NCI-H1105 treated with DMSO at 0.1 percent for 48 hours (cell line): ENCODE measurements around the gene CPLX1.
"Not testable (repeated sequence)": the region's sequence is repeated elsewhere in the genome, so short reads cannot be mapped to it uniquely, and the experiment has no call there.

Experiments
- DNase-seq: peaks from one replicate; lab custom pipeline; 2025; lab: John Stamatoyannopoulos, UW

The CPLX1 gene

DNA sequence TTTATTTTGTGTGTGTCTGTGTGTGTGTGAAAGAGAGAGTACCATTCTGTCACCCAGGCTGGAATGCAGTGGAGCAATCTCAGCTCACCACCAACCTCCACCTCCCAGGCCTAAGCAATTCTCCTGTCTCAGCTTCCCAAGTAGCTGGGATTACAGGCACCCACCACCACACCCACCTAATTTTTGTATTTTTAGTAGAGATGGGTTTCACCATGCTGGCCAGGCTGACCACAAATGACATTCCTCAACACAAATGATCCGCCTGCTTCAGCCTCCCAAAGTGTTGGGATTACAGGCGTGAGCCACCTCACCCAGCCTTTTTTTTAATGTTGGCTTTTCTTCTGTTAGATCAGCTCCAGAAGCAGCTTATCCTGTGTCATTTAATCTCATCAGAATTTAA is 50.4 kb downstream of the CPLX1 start:
- not testable (repeated sequence) for DNase-seq

DNA sequence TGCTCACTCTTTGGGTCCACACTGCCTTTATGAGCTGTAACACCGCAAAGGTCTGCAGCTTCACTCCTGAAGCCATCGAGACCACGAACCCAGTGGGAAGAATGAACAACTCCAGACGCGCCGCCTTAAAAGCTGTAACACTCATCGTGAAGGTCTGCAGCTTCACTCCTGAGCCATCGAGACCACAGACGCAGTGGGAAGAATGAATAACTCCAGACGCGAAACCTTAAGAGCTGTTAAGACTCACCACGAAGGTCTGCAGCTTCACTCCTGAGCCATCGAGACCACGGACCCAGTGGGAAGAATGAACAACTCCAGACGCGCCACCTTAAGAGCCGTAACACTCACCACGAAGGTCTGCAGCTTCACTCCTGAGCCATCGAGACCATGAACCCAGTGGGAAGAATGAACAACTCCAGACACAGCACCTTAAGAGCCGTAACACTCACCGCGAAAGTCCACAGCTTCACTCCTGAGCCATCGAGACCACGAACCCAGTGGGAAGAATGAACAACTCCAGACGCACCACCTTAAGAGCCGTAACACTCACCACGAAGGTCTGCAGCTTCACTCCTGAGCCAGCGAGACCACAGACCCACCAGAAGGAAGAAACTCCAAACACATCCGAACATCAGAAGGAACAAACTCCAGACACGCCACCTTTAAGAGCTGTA is 51.4 kb downstream of the CPLX1 start:
- DNase-seq: not testable (repeated sequence)

DNA sequence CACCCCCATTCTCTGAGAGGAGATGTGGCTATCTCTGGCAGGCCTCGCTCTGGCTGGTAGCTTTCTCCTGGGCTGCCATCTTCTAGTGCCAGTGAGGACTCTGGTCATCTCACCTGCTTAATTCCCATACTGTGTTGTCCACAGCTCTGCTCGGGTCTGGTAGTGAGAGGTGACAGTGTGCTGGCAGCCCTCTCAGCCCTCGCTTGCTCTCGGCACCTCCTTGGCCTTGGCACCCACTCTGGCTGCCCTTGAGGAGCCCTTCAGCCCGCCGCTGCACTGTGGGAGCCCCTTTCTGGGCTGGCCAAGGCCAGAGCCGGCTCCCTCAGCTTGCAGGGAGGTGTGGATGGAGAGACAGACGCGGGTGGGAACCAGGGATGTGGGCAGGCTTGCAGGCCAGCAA is 52.7 kb downstream of the CPLX1 start:
- DNase-seq: no peak

DNA sequence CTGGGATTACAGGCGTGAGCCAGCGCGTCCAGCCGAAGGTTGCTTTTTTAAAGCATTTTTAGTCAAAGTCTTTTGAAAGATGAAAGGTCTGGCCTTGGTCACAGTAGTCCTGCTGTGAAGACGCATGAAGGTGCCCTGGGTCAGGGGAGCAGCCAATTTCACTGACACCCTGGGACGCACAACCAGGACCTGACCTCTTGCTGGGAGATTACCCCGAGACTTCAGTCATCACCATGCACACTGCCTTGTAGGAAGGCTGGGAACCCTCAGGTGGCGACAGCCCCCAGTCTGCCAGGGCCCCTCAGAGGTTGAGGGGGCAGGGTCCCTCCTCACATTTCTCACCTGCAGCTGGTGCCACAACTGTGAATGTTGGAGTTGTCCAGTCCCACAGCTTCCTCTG is 53.2 kb downstream of the CPLX1 start:
- no peak for DNase-seq

DNA sequence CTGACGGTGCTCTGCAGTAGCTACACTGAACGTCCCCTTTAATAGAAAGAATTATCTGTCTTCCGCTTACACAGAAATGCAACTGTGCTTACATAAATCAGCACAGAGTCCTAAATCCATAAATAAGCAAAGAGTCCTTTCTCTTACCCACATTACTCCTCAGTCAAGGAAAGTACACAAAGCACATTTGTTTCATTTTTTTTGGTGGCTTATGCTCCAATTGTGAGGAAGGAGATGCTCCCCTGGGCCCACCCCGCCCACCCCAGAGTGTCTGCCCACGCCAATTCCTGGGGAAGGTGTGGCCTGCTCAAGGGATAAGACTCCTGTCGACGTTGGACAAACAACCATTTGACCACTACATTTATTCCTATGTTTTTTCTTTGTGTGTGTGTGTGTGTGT is 53.8 kb downstream of the CPLX1 start:
- no peak for DNase-seq

DNA sequence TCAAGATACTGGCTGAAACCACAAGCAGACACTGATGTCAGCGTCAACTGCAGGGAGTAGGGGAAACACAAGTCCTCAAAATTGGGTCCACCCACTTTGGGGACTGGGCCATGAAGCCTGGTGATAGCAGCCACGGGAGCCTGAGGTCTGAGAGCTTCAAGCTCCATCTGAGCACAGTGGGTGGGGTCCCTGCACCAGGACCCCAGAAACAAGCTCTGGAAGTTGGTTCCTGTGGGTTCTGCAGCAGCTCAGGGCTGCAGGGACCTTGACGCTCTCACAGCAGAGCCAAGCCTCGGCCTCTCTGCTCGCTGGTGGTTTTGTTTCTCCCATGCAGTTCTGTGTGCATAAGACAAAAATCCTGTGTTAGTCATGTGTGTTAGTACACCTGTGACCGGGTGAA is 54.5 kb downstream of the CPLX1 start:
- DNase-seq: no peak

DNA sequence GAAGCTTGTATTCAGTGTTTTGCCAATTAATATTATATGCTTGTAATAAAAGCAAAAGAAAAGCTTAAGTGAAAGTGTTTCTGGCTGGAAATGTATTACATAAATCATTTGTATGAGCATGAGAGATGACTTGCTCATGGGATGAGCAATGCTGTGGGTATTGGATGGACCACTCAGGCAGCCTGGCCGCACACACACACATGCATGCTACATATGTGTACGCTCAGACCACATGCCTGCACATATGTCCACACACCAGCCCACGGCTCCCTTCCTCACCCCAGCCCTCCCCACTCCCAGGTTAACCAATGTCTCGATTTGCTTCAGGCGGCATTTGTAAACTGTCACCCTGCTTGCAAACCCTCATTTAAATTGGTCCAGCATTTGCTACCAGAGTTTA is 55.9 kb downstream of the CPLX1 start:
- no peak for DNase-seq

DNA sequence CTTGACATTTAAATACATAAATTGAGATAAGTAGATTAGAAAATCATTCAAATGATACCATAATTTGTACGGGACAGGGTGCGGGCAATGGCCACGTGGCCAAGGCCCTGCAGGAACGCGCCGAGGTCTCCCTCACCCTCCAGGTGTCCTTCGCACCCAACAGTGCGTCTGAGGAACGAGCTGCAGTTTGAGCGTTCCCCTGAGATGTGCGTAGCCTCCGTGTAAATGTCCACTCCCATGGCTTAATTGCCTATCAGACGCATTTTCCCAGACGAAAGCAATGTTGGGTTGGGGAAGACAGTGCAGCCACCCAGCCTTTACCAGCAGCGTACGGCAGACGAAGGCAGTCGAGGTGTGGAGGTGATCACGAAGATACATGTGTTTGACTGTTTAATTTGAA is 56.4 kb downstream of the CPLX1 start:
- no peak for DNase-seq

DNA sequence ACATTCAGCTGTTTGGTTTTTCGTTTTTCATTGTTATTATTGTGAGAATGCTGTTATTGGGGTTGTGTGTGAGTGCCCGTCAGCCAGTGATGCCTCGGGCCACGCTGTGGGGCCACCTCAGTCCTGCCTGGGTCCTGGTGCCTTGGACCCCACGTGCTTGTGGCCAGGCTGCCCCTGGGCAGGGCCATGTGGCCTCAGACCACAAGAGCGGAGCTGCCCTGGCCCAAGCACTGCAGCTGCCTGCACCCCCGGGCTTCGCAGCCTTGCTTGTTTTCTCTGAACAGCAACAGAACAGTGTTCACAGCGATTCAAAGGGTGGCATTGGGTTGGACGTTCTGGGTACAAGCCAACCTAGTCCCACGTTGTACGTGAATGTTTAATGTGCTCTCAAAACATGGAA is 56.9 kb downstream of the CPLX1 start:
- no peak for DNase-seq

DNA sequence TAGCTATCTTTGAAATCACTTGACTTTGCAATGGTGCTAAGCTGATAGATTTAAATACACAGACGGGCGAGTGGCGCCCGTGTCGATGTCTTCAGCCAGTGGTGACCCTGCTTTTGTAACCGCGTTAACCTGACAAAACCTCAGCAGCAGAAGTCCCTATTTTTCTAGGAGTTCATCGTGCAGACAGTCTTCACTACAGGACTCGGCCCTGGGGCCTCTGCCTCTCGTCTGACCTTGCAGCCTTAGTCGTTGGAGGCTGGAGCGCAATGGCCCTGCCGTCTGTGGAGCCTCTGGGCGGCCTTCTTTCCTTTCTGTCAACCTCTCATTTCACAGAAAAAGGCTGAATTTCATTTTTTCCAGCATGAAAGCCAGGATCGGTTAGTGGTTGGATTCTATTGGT is 57.9 kb downstream of the CPLX1 start:
- no peak for DNase-seq

DNA sequence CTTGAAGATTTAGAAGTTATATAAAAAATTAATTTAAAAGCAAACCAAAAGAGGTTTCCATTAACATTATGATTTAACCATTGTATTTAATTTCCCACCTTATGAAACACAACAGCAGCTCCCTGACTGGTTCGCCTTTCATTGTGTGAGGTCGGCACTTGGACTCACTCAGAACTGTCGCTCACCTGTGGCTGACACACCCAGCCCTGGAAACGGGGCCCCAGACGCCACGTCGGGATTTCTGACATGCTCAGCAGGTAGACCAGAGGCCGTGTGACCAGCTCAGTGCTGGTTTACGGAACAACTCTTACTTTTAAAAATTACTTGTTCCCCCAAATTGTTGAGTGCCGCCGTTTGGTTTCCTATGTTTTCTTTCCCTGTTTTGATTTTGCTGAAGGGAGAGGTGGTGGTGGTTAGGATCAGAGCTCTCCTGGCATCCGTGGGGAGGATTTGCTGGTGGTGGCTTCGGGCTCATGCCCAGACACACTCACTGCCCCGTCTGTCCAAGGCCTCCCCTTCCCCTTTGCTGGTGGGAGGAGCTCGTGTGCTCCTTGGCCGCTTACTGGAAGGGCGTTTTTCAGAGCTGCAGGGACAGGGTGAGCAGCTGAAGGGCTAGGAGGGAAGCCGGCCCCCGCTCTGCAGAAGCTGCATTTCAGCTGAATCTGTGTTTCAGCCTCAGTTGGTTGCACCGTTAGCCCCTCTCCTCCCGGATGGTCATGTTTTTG is 59.2 kb downstream of the CPLX1 start:
- DNase-seq: no peak

DNA sequence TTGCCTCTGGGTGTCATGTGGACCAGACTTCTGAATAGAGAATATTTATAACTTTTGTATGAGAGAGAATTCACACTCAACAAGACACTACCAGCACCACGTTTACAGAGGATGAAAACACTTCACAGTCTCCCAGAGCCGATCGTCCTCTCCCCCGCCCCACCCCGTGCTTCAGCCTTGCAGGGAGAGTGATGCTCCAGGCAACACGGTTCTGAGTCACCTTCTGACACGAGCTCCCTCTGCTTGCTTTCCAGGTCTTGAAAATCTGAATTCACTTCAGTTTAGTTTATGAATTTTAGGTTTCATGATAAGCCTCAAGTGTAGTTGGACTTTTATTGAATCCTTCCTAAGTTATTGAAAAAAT is 59.8 kb downstream of the CPLX1 start:
- no peak for DNase-seq

DNA sequence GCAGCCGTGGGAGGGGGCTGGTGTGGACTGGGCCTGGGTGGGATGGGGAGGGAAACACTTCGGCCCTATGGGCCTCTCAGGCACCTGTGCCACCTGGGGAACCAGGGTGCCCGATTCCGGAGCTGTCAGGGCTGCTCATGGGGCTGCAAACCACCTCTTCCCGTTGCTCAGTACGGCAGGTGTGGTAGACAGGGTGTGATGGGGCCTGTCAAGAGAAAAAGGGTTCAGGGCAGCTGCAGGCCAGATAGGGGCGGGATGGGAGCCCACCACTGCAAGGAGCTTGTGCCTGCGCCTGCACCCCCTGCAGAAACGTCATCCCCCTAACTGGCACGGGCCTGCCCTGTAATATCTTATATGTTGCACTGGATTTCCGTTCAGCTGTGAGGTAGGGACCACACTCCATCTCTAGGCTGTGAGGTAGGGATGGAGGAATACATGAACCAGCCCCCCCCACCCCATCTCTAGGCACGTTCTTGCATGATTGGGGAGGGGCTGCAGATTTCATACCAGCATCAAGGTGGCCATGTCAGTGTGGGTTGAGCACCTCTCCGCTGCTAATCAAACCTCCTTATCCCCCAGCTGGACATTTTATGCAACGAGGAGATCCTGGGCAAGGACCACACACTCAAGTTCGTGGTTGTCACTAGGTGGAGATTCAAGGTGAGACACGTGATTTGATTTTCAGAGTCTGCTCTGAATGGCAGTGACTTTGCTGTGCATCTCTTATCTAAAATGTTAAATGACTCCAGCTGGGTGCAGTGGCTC is 61.3 kb downstream of the CPLX1 start:
- no peak for DNase-seq

DNA sequence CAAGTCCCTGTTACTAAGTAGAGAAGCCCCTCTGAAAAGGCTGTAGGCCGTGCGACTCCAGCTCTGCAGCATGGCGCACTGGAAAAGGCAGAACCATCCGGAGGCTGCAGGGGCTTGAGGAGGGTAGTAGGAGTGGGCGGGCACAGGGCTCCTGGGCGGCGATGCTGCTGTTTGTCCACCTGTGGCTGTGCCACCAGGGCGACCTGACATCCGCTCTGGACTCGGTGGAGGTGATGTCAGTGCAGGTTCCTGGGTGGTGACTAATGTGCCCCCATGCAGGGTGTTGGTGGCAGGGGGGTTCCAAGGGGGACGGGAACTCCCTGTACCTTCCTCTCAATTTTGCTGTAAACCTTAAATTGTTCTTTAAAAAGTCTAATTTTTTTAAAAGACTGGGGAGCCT is 62.0 kb downstream of the CPLX1 start:
- DNase-seq: no peak

DNA sequence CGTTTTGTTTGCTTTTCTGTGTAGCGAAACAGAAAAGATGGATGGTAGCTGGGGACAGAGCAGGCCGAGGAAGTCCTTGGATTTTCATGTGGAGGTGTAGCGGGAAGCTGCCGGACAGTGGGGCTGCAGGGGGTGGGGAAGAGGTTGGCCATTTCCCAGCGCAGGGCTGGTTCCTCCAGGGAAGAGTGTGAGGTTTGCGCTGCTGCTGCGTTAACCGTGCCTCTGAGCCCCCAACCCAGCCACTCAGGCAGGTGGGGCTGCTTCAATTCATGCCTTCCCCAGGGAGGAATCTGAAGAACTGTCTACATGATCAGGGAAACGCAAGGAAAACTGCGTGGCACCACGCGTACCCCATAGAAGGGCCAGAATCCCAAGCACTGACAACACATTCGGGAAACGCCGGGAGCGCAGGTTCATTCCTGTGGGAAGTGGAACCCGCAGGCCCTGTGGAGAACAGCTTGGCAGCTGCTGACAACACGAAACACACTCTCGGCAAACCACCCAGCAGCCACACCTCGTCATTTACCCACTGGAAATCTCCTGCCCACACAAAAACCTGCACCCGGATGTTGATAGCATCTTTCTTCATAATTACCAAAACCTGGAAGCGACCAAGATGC is 62.6 kb downstream of the CPLX1 start:
- no peak for DNase-seq

DNA sequence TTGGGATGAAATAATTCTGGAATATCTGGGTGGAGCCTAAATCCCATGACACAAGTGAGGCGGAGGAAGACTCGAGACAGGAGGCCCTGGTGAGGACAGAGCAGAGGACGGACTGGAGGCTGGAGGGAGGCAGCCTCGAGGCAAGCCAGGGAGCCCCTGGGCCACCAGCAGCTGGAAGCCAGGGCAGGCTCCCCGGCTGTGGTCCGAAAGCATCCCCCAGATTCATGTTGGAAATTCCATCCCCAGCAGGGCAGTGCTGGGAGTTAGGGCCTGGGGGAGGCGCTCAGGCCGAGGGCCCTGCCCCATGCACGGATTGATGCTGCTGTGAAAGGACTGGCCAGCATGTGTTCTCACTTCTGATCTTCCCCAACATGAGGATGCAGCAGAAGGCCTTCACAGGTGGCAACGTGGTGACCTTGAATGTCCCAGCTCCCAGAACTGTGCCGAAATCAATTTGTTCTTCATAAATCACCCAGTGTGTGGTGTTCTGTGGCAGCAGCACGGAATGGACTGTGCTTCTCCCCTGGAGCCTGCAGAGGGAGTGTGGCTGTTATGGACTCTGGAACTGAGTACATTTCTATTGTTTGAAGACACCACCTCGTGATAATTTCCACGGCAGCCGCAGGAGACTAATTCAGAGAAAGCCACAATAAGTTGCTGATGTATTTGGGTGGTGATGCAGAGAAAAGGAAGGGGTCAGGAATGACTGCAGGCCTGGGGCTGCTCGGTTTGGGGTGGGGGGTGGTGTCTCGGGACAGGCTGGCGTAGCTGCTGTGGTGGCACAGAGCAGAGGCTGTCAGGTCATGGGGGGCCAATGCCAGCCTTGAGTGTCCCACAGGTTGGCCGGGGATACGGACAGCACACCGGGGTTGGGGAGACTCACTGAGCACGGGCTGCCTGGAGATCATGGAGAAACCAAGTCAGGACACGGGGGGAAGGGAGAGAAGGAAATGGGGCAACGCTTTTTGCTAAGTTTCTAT is 63.4 kb downstream of the CPLX1 start:
- no peak for DNase-seq

DNA sequence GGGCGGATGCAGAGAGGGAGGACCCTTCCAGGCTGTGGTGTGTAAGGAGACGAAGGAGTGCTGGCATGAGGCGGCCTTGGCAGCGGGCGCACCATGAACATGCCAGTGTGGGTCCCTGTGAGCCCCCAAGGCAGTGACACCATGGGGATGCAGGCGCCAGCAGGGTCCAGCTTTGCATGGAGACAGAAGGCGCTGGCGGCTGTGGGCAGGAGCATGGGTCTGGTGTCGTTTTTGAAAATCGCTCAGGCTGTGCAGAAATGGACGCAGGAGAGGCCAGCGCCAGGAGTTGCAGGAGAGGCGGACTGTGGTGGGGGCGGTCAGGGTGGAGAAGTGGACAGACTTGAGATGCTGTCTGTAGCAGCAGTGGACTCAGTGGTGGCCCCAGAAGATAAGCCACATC is 64.2 kb downstream of the CPLX1 start:
- DNase-seq: no peak

DNA sequence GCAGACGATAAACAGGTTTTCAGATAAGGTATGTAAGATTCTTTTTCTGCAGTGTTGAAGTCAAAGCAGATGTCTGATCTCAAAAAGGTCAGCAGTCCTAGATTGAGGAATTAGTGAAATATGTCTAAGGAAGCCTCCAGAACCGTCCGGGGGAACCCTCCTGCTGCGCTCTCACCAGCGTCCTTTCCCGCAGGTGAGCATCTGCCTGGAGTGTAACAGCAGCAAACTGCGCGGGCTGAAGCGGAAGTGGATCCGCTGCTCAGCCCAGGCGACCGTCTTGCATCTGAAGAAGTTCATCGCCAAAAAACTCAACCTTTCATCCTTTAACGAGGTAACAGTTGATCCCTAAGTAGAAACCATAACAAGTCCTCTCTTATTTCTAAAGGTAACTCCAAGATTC is 64.8 kb downstream of the CPLX1 start:
- DNase-seq: no peak

DNA sequence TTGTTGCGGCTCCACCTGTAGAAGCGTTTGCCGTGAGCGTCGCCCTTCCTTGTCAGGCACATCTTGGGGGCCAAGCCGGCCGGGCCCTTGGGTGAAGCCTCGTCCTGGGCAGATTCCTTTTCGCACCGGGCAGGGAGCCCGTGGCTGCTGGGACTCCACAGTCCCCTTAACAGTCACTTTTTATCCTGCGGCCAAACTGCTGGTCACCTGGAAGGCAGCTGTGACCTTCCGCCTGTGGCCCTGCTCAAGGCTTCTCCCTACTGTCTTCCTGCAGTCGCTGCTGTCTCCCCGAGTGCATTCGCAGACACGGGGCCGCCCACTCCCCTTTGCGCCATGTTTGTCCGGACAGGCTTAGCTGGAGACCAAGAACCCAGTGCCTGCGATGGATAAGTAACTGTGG is 65.3 kb downstream of the CPLX1 start:
- no peak for DNase-seq

DNA sequence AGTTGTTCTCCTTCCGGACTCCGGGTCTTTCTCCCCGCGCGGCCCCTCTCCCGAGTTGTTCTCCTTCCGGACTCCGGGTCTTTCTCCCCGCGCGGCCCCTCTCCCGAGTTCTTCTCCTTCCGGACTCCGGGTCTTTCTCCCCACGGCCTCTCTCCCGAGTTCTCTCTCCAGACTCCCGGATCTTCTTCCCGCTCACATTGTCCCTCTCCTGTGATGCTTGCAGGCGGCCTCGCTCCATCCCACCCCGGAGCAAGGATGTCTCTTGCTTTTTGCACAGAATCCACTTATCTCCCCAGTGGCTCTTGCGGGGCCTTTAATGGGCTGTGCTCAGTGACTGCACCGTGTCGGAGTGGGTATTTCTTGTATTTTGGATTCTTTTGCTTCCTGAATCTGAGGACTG is 66.1 kb downstream of the CPLX1 start:
- DNase-seq: not testable (repeated sequence)

DNA sequence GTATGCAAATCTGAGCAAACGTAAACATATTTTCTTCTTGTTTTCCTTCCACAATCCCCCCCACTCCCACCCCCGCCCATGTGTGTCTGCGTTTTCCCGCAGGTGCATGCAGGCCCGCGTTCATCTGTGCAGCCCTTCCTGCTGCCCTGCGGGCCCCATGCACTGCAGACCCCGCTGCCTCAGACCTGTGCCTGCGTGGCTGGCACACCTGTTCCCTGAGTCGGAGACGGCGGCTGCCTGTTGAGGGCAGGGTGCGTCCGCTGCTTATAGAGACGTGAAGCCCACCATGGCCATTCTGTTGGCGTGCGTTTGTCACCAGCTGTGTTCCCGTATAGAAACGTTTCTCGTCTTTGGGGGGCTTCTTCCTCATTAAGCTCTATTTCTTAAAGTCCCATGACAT is 68.8 kb downstream of the CPLX1 start:
- no peak for DNase-seq
